ENCODE measurements around the gene BCL2. TPM values are rescaled to one million over a fixed set of nuclear protein-coding genes. Genes with fewer than 3 reads are reported as not detected.

The BCL2 gene
- polyA plus RNA-seq, 6 donors from 2014 or later, result 11.8 to 43.0 (median 30.1) TPM

GRCh38 chr18:63100630-63101055, 218.9 kb downstream of the BCL2 start:
- H3K4me3 Mint-ChIP-seq, result no peak overlapping the region
- H3K4me1 Mint-ChIP-seq, result peaks cover 36 to 56% (median 45%) of the 10 kb centered on the region in 3 donors
- peak overlapping the region in 1 of 6 donors; percentile 70 for H3K27ac Mint-ChIP-seq
- no peaks in the 10 kb centered on the region for H3K9me3 Mint-ChIP-seq
- no peak for ATAC-seq (ENCODE audit: low read depth in 2 of 2)
- H3K27me3 Mint-ChIP-seq, result peaks cover 10 to 21% (median 17%) of the 10 kb centered on the region in 3 donors
- H3K36me3 Mint-ChIP-seq, result no peaks in the 10 kb centered on the region
- DNase-seq, result no peak

- DNase-seq (no peak), ATAC-seq (ENCODE audit: low read depth in 2 of 2) (peak in 1 of 2 donors; percentile 20)
- H3K4me3 Mint-ChIP-seq, result peak overlapping the region in 2 of 8 donors; percentile 12 to 29
- H3K27me3 Mint-ChIP-seq, result peaks cover 10 to 21% (median 17%) of the 10 kb centered on the region in 3 donors
- H3K27ac Mint-ChIP-seq, result peak overlapping the region in 2 of 6 donors; percentile 3 to 70
- H3K9me3 Mint-ChIP-seq, result no peaks in the 10 kb centered on the region
- H3K36me3 Mint-ChIP-seq, result no peaks in the 10 kb centered on the region
- peaks cover 32 to 50% (median 39%) of the 10 kb centered on the region in 3 donors for H3K4me1 Mint-ChIP-seq
Measured at GRCh38 chr18:63099848-63100629, 219.5 kb downstream of the BCL2 start.

- Mint-ChIP-seq H3K4me1 (peaks cover 27 to 43% (median 33%) of the 10 kb centered on the region in 3 donors), H3K27ac (peak overlapping the region in 1 of 6 donors; percentile 80), H3K4me3 (peak overlapping the region in 5 of 8 donors; percentile 3 to 58 (median 30)), H3K9me3 (no peaks in the 10 kb centered on the region), H3K27me3 (peaks cover 10 to 21% (median 17%) of the 10 kb centered on the region in 3 donors), H3K36me3 (no peaks in the 10 kb centered on the region)
- ATAC-seq (ENCODE audit: low read depth in 2 of 2) (no peak), DNase-seq (no peak)
Measured at GRCh38 chr18:63099091-63099840, 220.3 kb downstream of the BCL2 start.

GRCh38 chr18:63098018-63098981, 221.3 kb downstream of the BCL2 start:
- ATAC-seq (ENCODE audit: low read depth in 2 of 2) (peak; percentile 56 to 69), DNase-seq (no peak)
- Mint-ChIP-seq H3K27me3 (peaks cover 10 to 17% (median 15%) of the 10 kb centered on the region in 3 donors), H3K4me1 (peaks cover 21 to 40% (median 33%) of the 10 kb centered on the region in 3 donors), H3K9me3 (no peaks in the 10 kb centered on the region), H3K27ac (peak overlapping the region in 5 of 6 donors; percentile 5 to 84 (median 56)), H3K4me3 (peak overlapping the region in 5 of 8 donors; percentile 30 to 67 (median 52)), H3K36me3 (no peaks in the 10 kb centered on the region)

GRCh38 chr18:63097178-63097577, 222.4 kb downstream of the BCL2 start:
- peak overlapping the region in 1 of 8 donors; percentile 35 for H3K4me3 Mint-ChIP-seq
- peaks cover 5 to 16% (median 8%) of the 10 kb centered on the region in 3 donors for H3K27me3 Mint-ChIP-seq
- H3K4me1 Mint-ChIP-seq, result peaks cover 16 to 35% (median 33%) of the 10 kb centered on the region in 3 donors

GRCh38 chr18:63096327-63096874, 223.2 kb downstream of the BCL2 start:
- ATAC-seq (ENCODE audit: low read depth in 2 of 2) (no peak), DNase-seq (no peak)
- no peaks in the 10 kb centered on the region for H3K36me3 Mint-ChIP-seq
- no peak overlapping the region for H3K27ac Mint-ChIP-seq
- H3K9me3 Mint-ChIP-seq, result no peaks in the 10 kb centered on the region
- H3K4me1 Mint-ChIP-seq, result peaks cover 16 to 35% (median 33%) of the 10 kb centered on the region in 3 donors
- no peak overlapping the region for H3K4me3 Mint-ChIP-seq
- peaks cover 5 to 12% (median 8%) of the 10 kb centered on the region in 3 donors for H3K27me3 Mint-ChIP-seq

More at GRCh38 chr18:63097178-63097577, 222.4 kb downstream of the BCL2 start:
- Mint-ChIP-seq H3K36me3 (no peaks in the 10 kb centered on the region), H3K9me3 (no peaks in the 10 kb centered on the region), H3K27ac (peak overlapping the region in 1 of 6 donors; percentile 9)
- DNase-seq (no peak), ATAC-seq (ENCODE audit: low read depth in 2 of 2) (no peak)

GRCh38 chr18:63095768-63096167, 223.8 kb downstream of the BCL2 start:
- Mint-ChIP-seq H3K36me3 (no peaks in the 10 kb centered on the region), H3K4me3 (no peak overlapping the region), H3K9me3 (no peaks in the 10 kb centered on the region), H3K27ac (peak overlapping the region in 1 of 6 donors; percentile 41), H3K4me1 (peaks cover 15 to 33% (median 31%) of the 10 kb centered on the region in 3 donors), H3K27me3 (peaks cover 3 to 9% (median 4%) of the 10 kb centered on the region in 3 donors)
- ATAC-seq (ENCODE audit: low read depth in 2 of 2) (peak; percentile 36 to 44), DNase-seq (no peak)

GRCh38 chr18:63091671-63092364, 227.8 kb downstream of the BCL2 start:
- no peak for ATAC-seq (ENCODE audit: low read depth in 2 of 2)
- Mint-ChIP-seq H3K27ac (no peak overlapping the region), H3K4me1 (no peaks in the 10 kb centered on the region)

GRCh38 chr18:63090334-63090733, 229.2 kb downstream of the BCL2 start:
- H3K27me3 Mint-ChIP-seq, result peaks cover 0 to 7% (median 0%) of the 10 kb centered on the region in 3 donors
- no peak for ATAC-seq (ENCODE audit: low read depth in 2 of 2)
- DNase-seq, result no peak
- no peaks in the 10 kb centered on the region for H3K4me1 Mint-ChIP-seq
- no peak overlapping the region for H3K4me3 Mint-ChIP-seq
- H3K36me3 Mint-ChIP-seq, result no peaks in the 10 kb centered on the region
- H3K9me3 Mint-ChIP-seq, result no peaks in the 10 kb centered on the region
- peak overlapping the region in 1 of 6 donors; percentile 21 for H3K27ac Mint-ChIP-seq

More at GRCh38 chr18:63091671-63092364, 227.8 kb downstream of the BCL2 start:
- no peak overlapping the region for H3K4me3 Mint-ChIP-seq
- DNase-seq, result no peak
- peaks cover 0 to 7% (median 0%) of the 10 kb centered on the region in 3 donors for H3K27me3 Mint-ChIP-seq
- no peaks in the 10 kb centered on the region for H3K9me3 Mint-ChIP-seq
- H3K36me3 Mint-ChIP-seq, result no peaks in the 10 kb centered on the region

GRCh38 chr18:63089041-63089440, 230.5 kb downstream of the BCL2 start:
- no peak overlapping the region for H3K4me3 Mint-ChIP-seq
- no peaks in the 10 kb centered on the region for H3K9me3 Mint-ChIP-seq
- DNase-seq, result no peak
- H3K27ac Mint-ChIP-seq, result no peak overlapping the region
- no peak for ATAC-seq (ENCODE audit: low read depth in 2 of 2)
- no peaks in the 10 kb centered on the region for H3K36me3 Mint-ChIP-seq
- H3K4me1 Mint-ChIP-seq, result no peaks in the 10 kb centered on the region
- peaks cover 0 to 7% (median 0%) of the 10 kb centered on the region in 3 donors for H3K27me3 Mint-ChIP-seq

- Mint-ChIP-seq H3K27me3 (peaks cover 0 to 7% (median 0%) of the 10 kb centered on the region in 3 donors), H3K4me1 (no peaks in the 10 kb centered on the region), H3K36me3 (no peaks in the 10 kb centered on the region), H3K4me3 (no peak overlapping the region), H3K27ac (peak overlapping the region in 1 of 6 donors; percentile 56), H3K9me3 (no peaks in the 10 kb centered on the region)
- DNase-seq, result no peak
- ATAC-seq (ENCODE audit: low read depth in 2 of 2), result no peak
Measured at GRCh38 chr18:63088262-63088661, 231.3 kb downstream of the BCL2 start.

Data from naive B cell (primary cell).